K562 (cell line): ENCODE results near the gene SLC5A10.
"Not testable (repeated sequence)": the region's sequence is repeated elsewhere in the genome, so short reads cannot be mapped to it uniquely, and the experiment has no call there.

Source experiments
- BACH1 ChIP-seq: fragments of 200-800 bp; sonication (Bioruptor generic); IDR thresholded peaks from 2 replicates; pipeline ENCODE4 v1.6.1; 2016; ENCODE audit warnings: missing genetic modification characterization, missing compliant biosample characterization
- CBFB ChIP-seq: sonication (generic); formaldehyde crosslinking; IDR thresholded peaks from 2 replicates; pipeline ENCODE4 v1.4.0; 2020; ENCODE audit warnings: mild to moderate bottlenecking, missing genetic modification reagents
- HDAC1 ChIP-seq, 2 experiments: fragments of 450-650 bp; IDR thresholded peaks; 2 replicates each; pipeline ENCODE4 v1.6.1; 2016 to 2017; ENCODE audit warnings: inconsistent platforms in 1 of 2, mild to moderate bottlenecking in 1 of 2, moderate library complexity in 1 of 2
- KHSRP ChIP-seq: fragments of 450-650 bp; IDR thresholded peaks from 2 replicates; pipeline ENCODE4 v1.6.1; 2017
- SETDB1 ChIP-seq: IDR thresholded peaks from one replicate; pipeline ENCODE4 v1.6.1; 2012; ENCODE audit warnings: low read length, control low read depth, inconsistent platforms
- ZNF174 ChIP-seq: fragments of 250-450 bp; sonication (Bioruptor Pico); IDR thresholded peaks from 2 replicates; pipeline ENCODE4 v1.4.0; 2020; ENCODE audit warnings: mild to moderate bottlenecking
- ZNF274 ChIP-seq: IDR thresholded peaks from 2 replicates; pipeline ENCODE4 v1.6.1; 2011; ENCODE audit warnings: low read depth, mild to moderate bottlenecking, low read length, moderate library complexity, borderline replicate concordance
- TF ChIP-seq, protein P1 (sequence below): fragments of 250-450 bp; sonication (Bioruptor Pico); IDR thresholded peaks from 2 replicates; pipeline ENCODE4 v1.8.0; 2022; ENCODE audit warnings: moderate library complexity, mild to moderate bottlenecking, inconsistent platforms
- TF ChIP-seq, protein P2 (sequence below), 3 experiments: IDR thresholded peaks in 2 of 3; conservative IDR thresholded peaks in 1 of 3; 2 replicates each; pipeline ENCODE4 v1.5.1; 2011 to 2012; ENCODE audit warnings: low read length in 3 of 3, mild to moderate bottlenecking in 3 of 3, control low read depth in 2 of 3, improper control_type of control experiment in 1 of 3, inconsistent platforms in 1 of 3, low read depth in 1 of 3, mixed read lengths in 1 of 3, moderate library complexity in 1 of 3; ENCODE audit not compliant: insufficient read depth in 2 of 3
- TF ChIP-seq, protein P3 (sequence below): sonication (generic); formaldehyde crosslinking; IDR thresholded peaks from 2 replicates; pipeline ENCODE4 v1.8.0; 2023; ENCODE audit warnings: mild to moderate bottlenecking, missing genetic modification reagents
- TF ChIP-seq, protein P4 (sequence below), 2 experiments: IDR thresholded peaks; 2 replicates each; pipeline ENCODE4 v1.6.1; 2011; ENCODE audit warnings: borderline replicate concordance in 1 of 2, control low read depth in 1 of 2, low read depth in 1 of 2, low read length in 1 of 2, mild to moderate bottlenecking in 1 of 2, mixed read lengths in 1 of 2, moderate library complexity in 1 of 2; ENCODE audit not compliant: insufficient read depth in 1 of 2, insufficient read length in 1 of 2, poor library complexity in 1 of 2, severe bottlenecking in 1 of 2; ENCODE audit errors: extremely low read depth in 1 of 2
- TF ChIP-seq, protein P5 (sequence below): sonication (generic); formaldehyde crosslinking; IDR thresholded peaks from 2 replicates; pipeline ENCODE4 v1.9.0; 2022; ENCODE audit warnings: mild to moderate bottlenecking, missing genetic modification reagents

DNA sequence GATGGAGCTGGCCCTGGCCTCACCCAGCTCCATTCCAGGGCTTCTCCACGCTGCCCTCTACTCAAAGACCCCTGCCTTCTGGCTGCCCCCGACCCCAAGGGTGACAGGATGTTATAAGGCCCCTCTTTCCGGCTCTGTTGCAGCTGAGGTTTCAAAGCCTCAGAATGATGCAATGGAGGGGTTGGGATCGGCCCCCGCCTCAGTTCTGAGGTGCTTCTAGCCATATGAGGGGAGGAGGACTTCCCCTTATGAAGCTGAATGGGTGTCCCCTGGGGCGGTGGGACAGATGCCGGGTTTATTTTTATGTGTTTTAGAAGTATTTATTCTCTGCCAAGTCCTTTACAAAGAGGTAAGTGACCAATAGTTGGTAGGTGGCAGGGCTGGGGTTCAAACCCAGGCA lies 96.9 kb downstream of the SLC5A10 start:
- TF ChIP-seq KHSRP; CBFB (CRISPR knock-in tag); ZNF174 (CRISPR knock-in tag); ZNF274; HDAC1 (IDR thresholded peaks at IDR 0.05); SETDB1; BACH1 (tag): not testable (repeated sequence)
- TF ChIP-seq, protein P1, sequence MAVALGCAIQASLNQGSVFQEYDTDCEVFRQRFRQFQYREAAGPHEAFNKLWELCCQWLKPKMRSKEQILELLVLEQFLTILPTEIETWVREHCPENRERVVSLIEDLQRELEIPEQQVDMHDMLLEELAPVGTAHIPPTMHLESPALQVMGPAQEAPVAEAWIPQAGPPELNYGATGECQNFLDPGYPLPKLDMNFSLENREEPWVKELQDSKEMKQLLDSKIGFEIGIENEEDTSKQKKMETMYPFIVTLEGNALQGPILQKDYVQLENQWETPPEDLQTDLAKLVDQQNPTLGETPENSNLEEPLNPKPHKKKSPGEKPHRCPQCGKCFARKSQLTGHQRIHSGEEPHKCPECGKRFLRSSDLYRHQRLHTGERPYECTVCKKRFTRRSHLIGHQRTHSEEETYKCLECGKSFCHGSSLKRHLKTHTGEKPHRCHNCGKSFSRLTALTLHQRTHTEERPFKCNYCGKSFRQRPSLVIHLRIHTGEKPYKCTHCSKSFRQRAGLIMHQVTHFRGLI (CRISPR knock-in tag), result not testable (repeated sequence)
- TF ChIP-seq, protein P2, sequence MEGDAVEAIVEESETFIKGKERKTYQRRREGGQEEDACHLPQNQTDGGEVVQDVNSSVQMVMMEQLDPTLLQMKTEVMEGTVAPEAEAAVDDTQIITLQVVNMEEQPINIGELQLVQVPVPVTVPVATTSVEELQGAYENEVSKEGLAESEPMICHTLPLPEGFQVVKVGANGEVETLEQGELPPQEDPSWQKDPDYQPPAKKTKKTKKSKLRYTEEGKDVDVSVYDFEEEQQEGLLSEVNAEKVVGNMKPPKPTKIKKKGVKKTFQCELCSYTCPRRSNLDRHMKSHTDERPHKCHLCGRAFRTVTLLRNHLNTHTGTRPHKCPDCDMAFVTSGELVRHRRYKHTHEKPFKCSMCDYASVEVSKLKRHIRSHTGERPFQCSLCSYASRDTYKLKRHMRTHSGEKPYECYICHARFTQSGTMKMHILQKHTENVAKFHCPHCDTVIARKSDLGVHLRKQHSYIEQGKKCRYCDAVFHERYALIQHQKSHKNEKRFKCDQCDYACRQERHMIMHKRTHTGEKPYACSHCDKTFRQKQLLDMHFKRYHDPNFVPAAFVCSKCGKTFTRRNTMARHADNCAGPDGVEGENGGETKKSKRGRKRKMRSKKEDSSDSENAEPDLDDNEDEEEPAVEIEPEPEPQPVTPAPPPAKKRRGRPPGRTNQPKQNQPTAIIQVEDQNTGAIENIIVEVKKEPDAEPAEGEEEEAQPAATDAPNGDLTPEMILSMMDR (IDR thresholded peaks at IDR 0.05 in 2 of 3, conservative IDR thresholded peaks at IDR 0.05 in 1 of 3; ENCODE audit: insufficient read depth in 2 of 3, low read depth in 1 of 3, low read length in 3 of 3), result not testable (repeated sequence)
- TF ChIP-seq, protein P3, sequence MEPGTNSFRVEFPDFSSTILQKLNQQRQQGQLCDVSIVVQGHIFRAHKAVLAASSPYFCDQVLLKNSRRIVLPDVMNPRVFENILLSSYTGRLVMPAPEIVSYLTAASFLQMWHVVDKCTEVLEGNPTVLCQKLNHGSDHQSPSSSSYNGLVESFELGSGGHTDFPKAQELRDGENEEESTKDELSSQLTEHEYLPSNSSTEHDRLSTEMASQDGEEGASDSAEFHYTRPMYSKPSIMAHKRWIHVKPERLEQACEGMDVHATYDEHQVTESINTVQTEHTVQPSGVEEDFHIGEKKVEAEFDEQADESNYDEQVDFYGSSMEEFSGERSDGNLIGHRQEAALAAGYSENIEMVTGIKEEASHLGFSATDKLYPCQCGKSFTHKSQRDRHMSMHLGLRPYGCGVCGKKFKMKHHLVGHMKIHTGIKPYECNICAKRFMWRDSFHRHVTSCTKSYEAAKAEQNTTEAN (CRISPR knock-in tag), result not testable (repeated sequence)
- TF ChIP-seq, protein P4, sequence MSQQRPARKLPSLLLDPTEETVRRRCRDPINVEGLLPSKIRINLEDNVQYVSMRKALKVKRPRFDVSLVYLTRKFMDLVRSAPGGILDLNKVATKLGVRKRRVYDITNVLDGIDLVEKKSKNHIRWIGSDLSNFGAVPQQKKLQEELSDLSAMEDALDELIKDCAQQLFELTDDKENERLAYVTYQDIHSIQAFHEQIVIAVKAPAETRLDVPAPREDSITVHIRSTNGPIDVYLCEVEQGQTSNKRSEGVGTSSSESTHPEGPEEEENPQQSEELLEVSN (IDR thresholded peaks at IDR 0.05; ENCODE audit: borderline replicate concordance in 1 of 2, extremely low read depth in 1 of 2, insufficient read depth in 1 of 2, insufficient read length in 1 of 2, low read depth in 1 of 2, low read length in 1 of 2, poor library complexity in 1 of 2, severe bottlenecking in 1 of 2), result not testable (repeated sequence)
- TF ChIP-seq, protein P5, sequence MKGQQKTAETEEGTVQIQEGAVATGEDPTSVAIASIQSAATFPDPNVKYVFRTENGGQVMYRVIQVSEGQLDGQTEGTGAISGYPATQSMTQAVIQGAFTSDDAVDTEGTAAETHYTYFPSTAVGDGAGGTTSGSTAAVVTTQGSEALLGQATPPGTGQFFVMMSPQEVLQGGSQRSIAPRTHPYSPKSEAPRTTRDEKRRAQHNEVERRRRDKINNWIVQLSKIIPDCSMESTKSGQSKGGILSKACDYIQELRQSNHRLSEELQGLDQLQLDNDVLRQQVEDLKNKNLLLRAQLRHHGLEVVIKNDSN, result not testable (repeated sequence)
